ENCODE results near the gene GSTM2.

GSTM2 gene

GRCh38 chr1:109625601-109626560 is 42.0 kb upstream of the GSTM2 start:
- Mint-ChIP-seq H3K36me3 (peaks cover 37% of the 10 kb centered on the region), H3K27ac (peak overlapping the region; percentile 24), H3K4me1 (peaks cover 48% of the 10 kb centered on the region), H3K27me3 (no peaks in the 10 kb centered on the region), H3K9me3 (no peaks in the 10 kb centered on the region), H3K4me3 (no peak overlapping the region)
- CTCF ChIA-PET: interaction anchor here (0.6 to 1.9 kb wide), 5 partner anchors 10 to 1589 kb away, joined by 3 to 12 read pairs (median 4); no protein-coding TSS in a partner anchor
- DNase-seq: no peak

- H3K4me1 Mint-ChIP-seq: peaks cover 43% of the 10 kb centered on the region
These were observed 41.0 kb upstream of the GSTM2 start for GRCh38 chr1:109626682-109627408.

GRCh38 chr1:109627692-109628399 is 40.0 kb upstream of the GSTM2 start:
- peaks cover 33% of the 10 kb centered on the region for H3K4me1 Mint-ChIP-seq
- peaks cover 41% of the 10 kb centered on the region for H3K36me3 Mint-ChIP-seq
- H3K9me3 Mint-ChIP-seq: no peaks in the 10 kb centered on the region
- no peaks in the 10 kb centered on the region for H3K27me3 Mint-ChIP-seq
- CTCF ChIA-PET: interaction anchor here (1.4 to 8.3 kb wide), 4 partner anchors 12 to 357 kb away, joined by 3 to 103 read pairs (median 22); partner anchors contain the start of genes AHCYL1 and GPR61
- H3K27ac Mint-ChIP-seq: no peak overlapping the region
- no peak overlapping the region for H3K4me3 Mint-ChIP-seq
- DNase-seq: no peak

More at GRCh38 chr1:109626682-109627408, 41.0 kb upstream of the GSTM2 start:
- DNase-seq: no peak
- CTCF ChIA-PET: interaction anchor here (1.3 to 8.3 kb wide), 4 partner anchors 13 to 358 kb away, joined by 3 to 103 read pairs (median 4); partner anchors contain the start of genes AHCYL1 and GPR61
- Mint-ChIP-seq H3K9me3 (no peaks in the 10 kb centered on the region), H3K4me3 (no peak overlapping the region), H3K27me3 (no peaks in the 10 kb centered on the region), H3K36me3 (peaks cover 41% of the 10 kb centered on the region), H3K27ac (no peak overlapping the region)

GRCh38 chr1:109628540-109629321 is 39.1 kb upstream of the GSTM2 start:
- Mint-ChIP-seq H3K27ac (no peak overlapping the region), H3K4me1 (peaks cover 24% of the 10 kb centered on the region), H3K4me3 (no peak overlapping the region), H3K27me3 (no peaks in the 10 kb centered on the region), H3K9me3 (no peaks in the 10 kb centered on the region), H3K36me3 (peaks cover 39% of the 10 kb centered on the region)
- CTCF ChIA-PET: interaction anchor here (1.2 to 8.3 kb wide), 4 partner anchors 11 to 94 kb away, joined by 3 to 103 read pairs (median 22); partner anchors contain the start of gene GPR61
- no peak for DNase-seq

GRCh38 chr1:109629372-109630030 is 38.4 kb upstream of the GSTM2 start:
- Mint-ChIP-seq H3K4me3 (no peak overlapping the region), H3K9me3 (no peaks in the 10 kb centered on the region), H3K27me3 (no peaks in the 10 kb centered on the region), H3K27ac (no peak overlapping the region), H3K4me1 (peaks cover 21% of the 10 kb centered on the region), H3K36me3 (peaks cover 38% of the 10 kb centered on the region)
- CTCF ChIA-PET: interaction anchor here (1.0 to 8.3 kb wide), 8 partner anchors 7 to 94 kb away, joined by 3 to 103 read pairs (median 5); partner anchors contain the start of genes GNAI3 and GPR61
- no peak for DNase-seq

- H3K36me3 Mint-ChIP-seq: peaks cover 38% of the 10 kb centered on the region
- peaks cover 22% of the 10 kb centered on the region for H3K4me1 Mint-ChIP-seq
- peak; percentile 52 for DNase-seq
- no peaks in the 10 kb centered on the region for H3K9me3 Mint-ChIP-seq
- H3K4me3 Mint-ChIP-seq: no peak overlapping the region
- H3K27ac Mint-ChIP-seq: no peak overlapping the region
- H3K27me3 Mint-ChIP-seq: no peaks in the 10 kb centered on the region
- CTCF ChIA-PET: interaction anchor here (0.5 to 8.3 kb wide), 13 partner anchors 8 to 123 kb away, joined by 3 to 103 read pairs (median 4); partner anchors contain the start of genes GNAI3 and GPR61
These were observed 37.6 kb upstream of the GSTM2 start for GRCh38 chr1:109630081-109630897.

GRCh38 chr1:109630898-109631512 is 36.9 kb upstream of the GSTM2 start:
- Mint-ChIP-seq H3K36me3 (peaks cover 36% of the 10 kb centered on the region), H3K27ac (peak overlapping the region; percentile 62), H3K4me1 (peaks cover 20% of the 10 kb centered on the region), H3K4me3 (no peak overlapping the region), H3K9me3 (no peaks in the 10 kb centered on the region), H3K27me3 (no peaks in the 10 kb centered on the region)
- no peak for DNase-seq
- CTCF ChIA-PET: interaction anchor here (0.7 to 8.3 kb wide), 10 partner anchors 9 to 122 kb away, joined by 3 to 103 read pairs (median 5); partner anchors contain the start of genes GNAI3 and GPR61

GRCh38 chr1:109631513-109632505 is 36.0 kb upstream of the GSTM2 start:
- peaks cover 3% of the 10 kb centered on the region for H3K27me3 Mint-ChIP-seq
- CTCF ChIA-PET: interaction anchor here (0.8 to 8.3 kb wide), 8 partner anchors 8 to 353 kb away, joined by 3 to 103 read pairs (median 5); partner anchors contain the start of genes AHCYL1 and GPR61
- peak overlapping the region; percentile 62 for H3K27ac Mint-ChIP-seq
- H3K9me3 Mint-ChIP-seq: no peaks in the 10 kb centered on the region
- no peak for DNase-seq
- no peak overlapping the region for H3K4me3 Mint-ChIP-seq
- peaks cover 31% of the 10 kb centered on the region for H3K36me3 Mint-ChIP-seq
- H3K4me1 Mint-ChIP-seq: peaks cover 19% of the 10 kb centered on the region

- CTCF ChIA-PET: interaction anchor here (0.8 to 8.3 kb wide), 5 partner anchors 7 to 352 kb away, joined by 3 to 103 read pairs (median 3); partner anchors contain the start of genes AHCYL1 and GPR61
- peaks cover 19% of the 10 kb centered on the region for H3K4me1 Mint-ChIP-seq
- no peak overlapping the region for H3K27ac Mint-ChIP-seq
- no peak overlapping the region for H3K4me3 Mint-ChIP-seq
- H3K36me3 Mint-ChIP-seq: peaks cover 25% of the 10 kb centered on the region
- peaks cover 9% of the 10 kb centered on the region for H3K27me3 Mint-ChIP-seq
- H3K9me3 Mint-ChIP-seq: no peaks in the 10 kb centered on the region
- DNase-seq: peak; percentile 18
These were observed 35.0 kb upstream of the GSTM2 start for GRCh38 chr1:109632671-109633346.

GRCh38 chr1:109634292-109634691 is 33.6 kb upstream of the GSTM2 start:
- no peak overlapping the region for H3K4me3 Mint-ChIP-seq
- H3K27ac Mint-ChIP-seq: no peak overlapping the region
- CTCF ChIA-PET: interaction anchor here (0.6 to 12.4 kb wide), 4 partner anchors 70 to 372 kb away, joined by 3 to 326 read pairs (median 53); partner anchors contain the start of gene GPR61
- peaks cover 18% of the 10 kb centered on the region for H3K36me3 Mint-ChIP-seq
- no peak for DNase-seq
- H3K9me3 Mint-ChIP-seq: no peaks in the 10 kb centered on the region
- peaks cover 15% of the 10 kb centered on the region for H3K27me3 Mint-ChIP-seq
- H3K4me1 Mint-ChIP-seq: peaks cover 19% of the 10 kb centered on the region
